Retinal pigment epithelial cell (primary cell): ENCODE results near the gene LPCAT1.
"Not testable (repeated sequence)": the region's sequence is repeated elsewhere in the genome, so short reads cannot be mapped to it uniquely, and the experiment has no call there.

ENCODE experiments used
- DNase-seq: peaks from one replicate; pipeline ENCODE4 v3.0.0-alpha.2; 2010; ENCODE audit warnings: low read depth
- H3K4me3 ChIP-seq: 2 replicates; pipeline ENCODE4 v1.5.1; 2011; ENCODE audit warnings: mild to moderate bottlenecking, low read length, control low read depth, moderate library complexity
- CTCF ChIP-seq: conservative IDR thresholded peaks from 2 replicates; pipeline ENCODE4 v1.5.1; 2011; ENCODE audit warnings: low read depth, low read length, control low read depth, inconsistent platforms

Gene LPCAT1

GRCh38 chr5:1564182-1564748 lies 40.5 kb upstream of the LPCAT1 start:
- TF ChIP-seq CTCF: no peak
- no peak for DNase-seq
- H3K4me3 ChIP-seq: no peak overlapping the region

GRCh38 chr5:1563617-1564181 lies 39.9 kb upstream of the LPCAT1 start:
- H3K4me3 ChIP-seq: no peak overlapping the region
- no peak for DNase-seq
- TF ChIP-seq CTCF: no peak

GRCh38 chr5:1563051-1563461 lies 39.3 kb upstream of the LPCAT1 start:
- no peak for DNase-seq
- TF ChIP-seq CTCF: no peak
- no peak overlapping the region for H3K4me3 ChIP-seq

GRCh38 chr5:1562599-1562998 lies 38.8 kb upstream of the LPCAT1 start:
- H3K4me3 ChIP-seq: no peak overlapping the region

GRCh38 chr5:1561402-1561929 lies 37.7 kb upstream of the LPCAT1 start:
- TF ChIP-seq CTCF: no peak
- no peak for DNase-seq
- no peak overlapping the region for H3K4me3 ChIP-seq

More at GRCh38 chr5:1562599-1562998, 38.8 kb upstream of the LPCAT1 start:
- DNase-seq: no peak
- no peak for TF ChIP-seq CTCF

- not testable (repeated sequence) for H3K4me3 ChIP-seq, DNase-seq
Measured at GRCh38 chr5:1560499-1560898, 36.7 kb upstream of the LPCAT1 start.

GRCh38 chr5:1558944-1559343 lies 35.2 kb upstream of the LPCAT1 start:
- no peak for DNase-seq
- H3K4me3 ChIP-seq: no peak overlapping the region
- no peak for TF ChIP-seq CTCF
